Fibroblast of skin of back (primary cell): Measurements from ENCODE around the gene PLPPR3.
"Not testable (repeated sequence)": the region's sequence is repeated elsewhere in the genome, so short reads cannot be mapped to it uniquely, and the experiment has no call there.

Experiments
- DNase-seq: peaks from one replicate; pipeline ENCODE4 v3.0.0-alpha.2; 2013

PLPPR3 gene

GRCh38 chr19:853614-854220 lies 32.0 kb upstream of the PLPPR3 start:
- not testable (repeated sequence) for DNase-seq

- no peak for DNase-seq
Observed at GRCh38 chr19:853014-853585, 31.3 kb upstream of the PLPPR3 start.

- no peak for DNase-seq
Observed at GRCh38 chr19:852136-853013, 30.6 kb upstream of the PLPPR3 start, which contains the start of gene ELANE. TSS of gene ELANE (plus strand) at chr19:852303. CDS start at chr19:852329, 26 bp downstream.

- no peak for DNase-seq
Observed at GRCh38 chr19:850979-851335, 29.2 kb upstream of the PLPPR3 start.

GRCh38 chr19:850221-850978 lies 28.6 kb upstream of the PLPPR3 start:
- DNase-seq: peak; percentile 77

- not testable (repeated sequence) for DNase-seq
Observed at GRCh38 chr19:849195-849594, 27.4 kb upstream of the PLPPR3 start.

DNA sequence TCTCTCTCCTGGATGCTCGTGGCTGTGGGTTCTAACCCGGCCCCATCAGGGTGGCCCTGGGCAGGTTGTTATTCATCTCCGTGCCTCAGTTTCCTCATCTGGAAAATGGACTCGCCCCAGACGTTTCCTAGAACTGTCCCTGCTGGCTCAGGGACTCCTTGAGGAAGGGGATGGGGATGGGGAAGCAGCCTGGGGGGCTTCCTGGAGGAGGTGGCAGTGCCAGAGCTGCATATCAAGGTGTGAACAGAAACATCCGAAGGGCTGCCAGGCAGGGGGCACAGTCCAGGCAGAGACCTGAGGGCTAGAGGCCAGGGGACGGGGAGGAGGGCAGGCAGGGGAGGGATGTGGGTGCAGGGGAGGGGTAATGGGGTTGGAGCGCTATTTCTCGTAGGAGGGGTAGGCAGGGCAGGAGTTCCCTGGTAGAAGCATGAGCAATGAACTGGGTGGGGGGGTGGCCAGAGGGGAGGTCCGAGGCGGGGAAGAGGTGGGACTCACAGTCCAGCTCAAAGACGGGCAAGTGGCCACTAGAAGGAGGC lies 26.7 kb upstream of the PLPPR3 start:
- DNase-seq: no peak

GRCh38 chr19:845707-846521 lies 24.2 kb upstream of the PLPPR3 start:
- DNase-seq: no peak

- no peak for DNase-seq
Observed at GRCh38 chr19:844546-844971, 22.8 kb upstream of the PLPPR3 start.

DNA sequence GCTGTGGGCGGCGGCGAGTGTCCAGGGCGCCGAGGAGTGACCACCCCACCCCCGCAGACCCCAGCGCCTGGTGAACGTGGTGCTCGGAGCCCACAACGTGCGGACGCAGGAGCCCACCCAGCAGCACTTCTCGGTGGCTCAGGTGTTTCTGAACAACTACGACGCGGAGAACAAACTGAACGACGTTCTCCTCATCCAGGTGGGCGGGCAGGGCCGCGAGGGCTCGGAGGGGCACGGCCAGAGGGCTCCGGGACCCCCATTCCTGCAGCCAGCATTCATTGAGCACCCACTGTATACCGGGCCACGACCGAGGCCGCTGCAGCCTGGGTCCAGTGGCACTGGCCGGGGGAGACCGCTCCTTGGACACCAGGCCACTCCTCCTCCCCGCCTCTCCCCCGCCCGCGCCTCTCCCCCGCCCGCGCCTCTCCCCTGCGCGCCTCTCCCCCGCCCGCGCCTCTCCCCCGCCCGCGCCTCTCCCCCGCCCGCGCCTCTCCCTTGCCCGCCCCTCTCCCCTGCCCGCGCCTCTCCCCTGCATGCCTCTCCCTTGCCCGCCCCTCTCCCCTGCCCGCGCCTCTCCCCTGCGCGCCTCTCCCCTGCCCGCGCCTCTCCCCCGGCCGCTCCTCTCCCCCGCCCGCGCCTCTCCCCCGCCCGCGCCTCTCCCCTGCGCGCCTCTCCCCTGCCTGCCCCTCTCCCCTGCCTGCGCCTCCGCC lies 22.2 kb upstream of the PLPPR3 start:
- DNase-seq: no peak

- no peak for DNase-seq
Observed at GRCh38 chr19:843180-843835, 21.6 kb upstream of the PLPPR3 start.

DNA sequence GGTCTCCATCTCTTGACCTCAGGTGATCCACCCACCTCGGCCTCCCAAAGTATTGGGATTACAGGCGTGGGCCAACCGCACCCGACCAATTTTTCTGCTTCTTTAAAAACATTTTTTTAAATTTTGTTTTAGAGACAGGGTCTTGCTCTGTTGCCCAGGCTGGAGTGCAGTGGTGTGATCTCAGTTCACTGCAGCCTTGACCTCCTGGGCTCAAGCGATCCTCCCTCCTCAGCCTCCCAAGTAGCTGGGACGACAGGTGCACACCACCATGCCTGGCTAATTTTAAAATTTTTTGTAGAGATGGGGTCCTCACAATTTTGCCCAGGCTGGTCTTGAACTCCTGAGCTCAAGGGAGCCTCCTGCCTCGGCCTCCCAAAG lies 21.0 kb upstream of the PLPPR3 start:
- not testable (repeated sequence) for DNase-seq

DNA sequence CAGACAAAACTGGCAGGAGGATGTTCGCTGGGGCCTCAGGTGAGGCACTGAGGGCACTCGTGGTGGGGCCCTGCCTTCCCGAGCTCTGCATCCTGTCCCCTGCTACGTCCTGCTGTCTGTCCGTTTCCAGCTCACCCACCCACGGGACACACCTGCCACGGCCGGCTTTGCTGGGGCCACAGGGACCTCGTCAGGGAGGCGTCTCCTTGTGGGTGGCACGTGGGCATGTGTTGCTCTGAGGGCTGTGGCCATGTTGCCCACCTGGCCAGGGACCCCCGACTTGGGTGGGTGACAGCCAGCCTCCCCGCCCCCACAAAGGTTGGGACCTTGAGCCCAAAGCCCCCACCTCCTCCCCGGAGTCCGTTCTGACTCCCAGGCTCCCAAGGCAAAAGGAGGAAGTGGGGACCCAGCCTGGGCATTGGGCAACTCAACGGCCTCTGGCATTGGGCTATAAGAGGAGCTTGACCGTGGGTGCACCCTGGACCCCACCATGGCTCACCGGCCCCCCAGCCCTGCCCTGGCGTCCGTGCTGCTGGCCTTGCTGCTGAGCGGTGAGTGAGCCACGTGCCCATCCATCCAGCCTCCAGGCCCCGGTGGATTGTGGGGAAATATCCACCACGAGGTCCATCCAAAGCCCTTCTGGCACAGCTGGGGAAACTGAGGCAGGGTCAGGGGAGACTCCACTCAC lies 18.9 kb upstream of the PLPPR3 start, which contains the start of gene PRTN3:
Gene PRTN3 (plus strand): TSS at position 481 of the 688 bp plus-strand sequence. CDS start 10 bp downstream, at position 491.
- DNase-seq: no peak

GRCh38 chr19:835210-835810 lies 13.6 kb upstream of the PLPPR3 start:
- no peak for DNase-seq

- no peak for DNase-seq
Observed at GRCh38 chr19:834216-834615, 12.5 kb upstream of the PLPPR3 start.

DNA sequence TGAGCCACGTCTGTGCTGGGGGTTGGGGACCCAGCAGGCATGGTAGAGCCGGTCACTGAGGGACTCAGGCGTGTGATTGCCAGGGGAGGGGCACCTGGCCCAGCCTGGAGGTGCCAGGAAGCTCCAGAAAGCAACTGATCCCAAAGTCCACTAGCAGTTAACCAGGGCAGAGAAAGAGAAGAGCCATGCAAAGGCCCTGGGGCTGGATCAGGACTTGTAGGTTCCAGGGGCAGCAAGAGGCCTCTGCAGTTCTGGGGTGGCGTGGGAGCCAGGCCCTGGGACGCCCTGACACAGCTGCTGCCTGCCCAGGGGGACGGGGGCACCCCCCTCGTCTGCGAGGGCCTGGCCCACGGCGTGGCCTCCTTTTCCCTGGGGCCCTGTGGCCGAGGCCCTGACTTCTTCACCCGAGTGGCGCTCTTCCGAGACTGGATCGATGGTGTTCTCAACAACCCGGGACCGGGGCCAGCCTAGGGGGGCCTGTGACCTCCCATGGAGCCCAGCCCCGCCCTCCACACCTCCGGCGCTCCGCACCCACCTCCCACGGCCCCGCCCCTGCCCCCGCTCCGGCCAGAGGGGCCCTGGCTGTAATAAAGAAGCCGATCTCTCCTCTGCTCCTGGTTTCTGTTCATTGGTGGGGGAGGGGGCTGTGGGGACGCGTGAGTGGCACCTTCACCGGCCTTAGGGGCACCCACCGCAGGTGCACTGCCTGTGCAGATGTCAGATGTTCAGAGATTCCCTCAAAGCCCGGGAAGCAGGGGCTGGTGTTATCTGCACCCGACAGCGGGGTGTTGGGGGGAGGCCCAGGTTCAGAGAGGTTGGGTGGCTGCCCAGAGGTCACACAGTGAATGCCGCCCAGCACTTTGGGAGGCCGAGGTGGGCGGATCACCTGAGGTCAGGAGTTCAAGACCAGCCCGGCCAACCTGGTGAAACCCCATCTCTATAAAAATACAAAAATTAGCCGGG lies 9.9 kb upstream of the PLPPR3 start:
- no peak for DNase-seq

DNA sequence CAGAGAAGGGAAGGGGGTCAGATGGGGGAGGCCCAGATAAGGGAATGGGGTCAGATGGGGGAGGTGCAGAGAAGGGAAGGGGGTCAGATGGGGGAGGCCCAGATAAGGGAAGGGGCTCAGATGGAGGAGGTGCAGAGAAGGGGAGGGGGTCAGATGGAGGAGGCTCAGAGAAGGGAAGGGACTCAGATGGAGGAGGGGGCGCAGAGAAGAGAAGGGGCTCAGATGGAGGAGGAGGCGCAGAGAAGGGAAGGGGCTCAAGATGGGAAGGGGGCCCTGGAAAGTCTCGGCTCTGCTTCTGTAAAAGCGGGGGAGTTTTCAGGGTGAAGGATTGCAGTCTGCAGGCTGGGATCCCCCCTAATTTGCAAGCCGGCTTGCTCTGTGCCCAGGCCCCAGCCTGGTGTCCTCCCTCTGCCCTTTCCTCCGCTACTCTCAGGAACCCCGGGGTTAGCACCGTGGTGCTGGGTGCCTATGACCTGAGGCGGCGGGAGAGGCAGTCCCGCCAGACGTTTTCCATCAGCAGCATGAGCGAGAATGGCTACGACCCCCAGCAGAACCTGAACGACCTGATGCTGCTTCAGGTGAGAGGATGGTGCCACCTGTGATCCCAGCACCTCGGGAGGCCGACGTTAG lies 7.5 kb upstream of the PLPPR3 start:
- DNase-seq: no peak
